GM21723 (cell line): ENCODE data around the gene UQCRC1.

ENCODE experiments used
- ATAC-seq: cut with Tn5 transposase; IDR thresholded peaks from one replicate; pipeline ENCODE4 v1.9.1; 2021; ENCODE audit warnings: mild to moderate bottlenecking, moderate library complexity; ENCODE audit not compliant: unreplicated experiment

Gene UQCRC1

GRCh38 chr3:48599077-48599501, 10.4 kb downstream of the UQCRC1 start:
- ATAC-seq: no peak

DNA sequence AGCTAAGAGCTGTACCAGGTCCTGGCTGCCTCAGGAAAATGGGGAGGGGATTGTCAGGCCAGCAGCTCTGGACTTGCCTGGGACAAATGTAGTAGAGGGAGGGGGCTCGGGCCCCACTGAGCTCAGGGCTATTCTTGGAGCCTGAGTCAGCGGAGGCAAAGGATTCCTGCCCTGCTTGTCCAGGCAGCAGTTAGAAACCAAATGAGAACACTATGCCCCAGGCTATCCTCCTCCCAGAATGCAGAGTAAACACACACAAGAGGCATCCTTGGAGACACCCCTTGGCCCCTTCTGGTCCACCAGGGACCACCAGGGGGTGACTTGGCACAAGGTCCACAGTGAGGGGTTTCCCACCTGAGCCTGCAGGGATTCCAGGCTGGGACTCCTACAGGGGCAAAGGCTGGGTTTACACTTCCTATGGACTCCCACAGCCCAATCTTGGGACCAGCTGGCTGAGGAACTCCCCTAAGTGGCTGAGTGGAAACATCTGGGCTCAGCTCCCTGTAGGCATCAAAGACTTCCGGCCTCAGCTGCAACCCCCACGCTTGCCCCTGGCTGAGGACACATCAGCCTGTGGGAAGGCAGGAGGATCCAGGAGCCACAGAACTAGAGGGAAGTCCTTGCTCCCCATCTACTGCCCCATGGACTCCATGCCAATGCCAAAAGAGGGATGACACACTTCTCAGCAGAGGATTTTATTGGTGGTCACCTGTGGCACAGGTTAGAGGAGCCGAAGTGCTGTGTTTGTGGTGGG, 10.9 kb downstream of the UQCRC1 start:
- ATAC-seq: no peak

GRCh38 chr3:48597408-48597800, 12.0 kb downstream of the UQCRC1 start:
- no peak for ATAC-seq

DNA sequence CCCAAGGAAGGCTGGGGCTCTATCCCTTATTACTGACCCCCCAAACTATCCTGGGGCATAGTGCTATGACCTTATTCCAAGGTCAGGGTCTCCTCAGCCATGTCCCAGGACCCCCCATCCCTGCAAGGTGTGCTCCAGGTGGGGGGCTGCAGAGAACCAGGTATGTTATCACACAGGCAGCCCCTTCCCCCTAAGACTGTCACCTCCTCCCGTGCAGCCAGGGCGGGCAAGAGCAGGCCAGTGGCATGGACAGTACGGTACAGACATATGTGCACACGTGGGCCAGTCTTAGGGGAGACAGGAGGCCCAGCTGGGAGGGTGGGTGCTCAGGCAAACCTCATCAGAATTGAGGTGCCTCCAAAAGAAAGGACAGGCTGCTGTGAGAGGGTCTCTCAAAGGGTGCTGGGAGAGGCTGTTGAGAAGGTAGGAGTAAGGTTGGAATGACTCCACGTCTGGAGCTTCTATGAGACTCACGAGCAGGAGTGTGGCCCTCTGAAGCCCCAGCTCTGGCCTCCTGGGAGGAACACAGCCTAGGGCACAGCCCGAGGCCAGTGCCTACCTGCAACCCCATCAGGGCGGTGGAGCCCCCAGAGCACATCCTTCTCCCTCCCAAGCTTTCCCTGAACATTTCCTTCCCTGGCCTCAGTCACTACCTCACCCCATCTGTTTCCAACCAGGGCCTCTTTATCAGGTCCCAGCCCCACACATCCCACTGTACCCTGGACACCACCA, 12.6 kb downstream of the UQCRC1 start:
- no peak for ATAC-seq

DNA sequence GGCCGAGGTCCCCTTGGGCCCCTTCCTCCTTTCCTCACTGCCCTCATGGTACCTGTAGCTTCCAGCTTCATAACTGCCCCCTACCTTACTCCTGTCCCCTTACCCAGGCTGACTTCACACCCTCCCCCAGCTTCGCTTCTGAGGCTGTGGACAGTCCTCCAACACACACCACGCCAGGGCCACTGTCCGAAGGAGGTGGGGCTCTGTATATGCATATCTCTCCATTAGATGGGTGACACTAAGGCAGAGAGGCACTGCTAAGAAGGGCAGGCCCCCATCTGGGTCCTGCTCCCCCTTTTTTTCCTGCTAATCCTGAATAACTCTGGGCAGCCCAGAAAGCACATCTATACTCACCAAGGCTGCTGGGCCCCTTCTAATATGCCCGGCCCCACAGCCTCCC, 13.3 kb downstream of the UQCRC1 start:
- ATAC-seq: no peak

DNA sequence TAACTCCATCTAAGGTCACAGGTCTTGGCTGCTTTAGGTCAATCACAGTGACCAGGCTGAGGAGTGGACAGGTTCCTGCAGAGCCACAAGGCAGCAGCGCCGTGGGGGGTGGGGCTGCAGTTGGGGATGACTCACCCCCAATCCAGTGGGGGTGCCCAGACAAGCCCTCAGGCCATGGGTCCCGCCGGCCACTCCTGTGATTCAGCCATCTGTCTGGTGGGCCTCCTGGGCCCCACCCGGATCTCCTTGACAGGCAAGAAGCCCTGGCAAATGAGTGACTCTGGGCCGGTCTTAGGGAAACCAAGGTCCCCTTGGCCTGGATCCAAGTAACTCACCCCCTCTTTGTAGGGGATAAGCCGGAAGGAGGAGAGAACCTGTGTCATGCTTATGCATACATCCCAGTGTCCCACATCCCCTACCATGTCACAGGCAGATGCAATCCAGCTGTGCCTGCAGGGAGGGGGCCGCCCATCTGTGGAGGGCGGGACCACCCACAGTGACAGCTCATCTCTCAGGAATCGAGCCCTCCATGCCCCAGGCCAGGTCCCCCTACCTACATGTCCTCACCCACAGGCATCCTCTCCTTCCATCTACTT, 13.8 kb downstream of the UQCRC1 start:
- no peak for ATAC-seq

DNA sequence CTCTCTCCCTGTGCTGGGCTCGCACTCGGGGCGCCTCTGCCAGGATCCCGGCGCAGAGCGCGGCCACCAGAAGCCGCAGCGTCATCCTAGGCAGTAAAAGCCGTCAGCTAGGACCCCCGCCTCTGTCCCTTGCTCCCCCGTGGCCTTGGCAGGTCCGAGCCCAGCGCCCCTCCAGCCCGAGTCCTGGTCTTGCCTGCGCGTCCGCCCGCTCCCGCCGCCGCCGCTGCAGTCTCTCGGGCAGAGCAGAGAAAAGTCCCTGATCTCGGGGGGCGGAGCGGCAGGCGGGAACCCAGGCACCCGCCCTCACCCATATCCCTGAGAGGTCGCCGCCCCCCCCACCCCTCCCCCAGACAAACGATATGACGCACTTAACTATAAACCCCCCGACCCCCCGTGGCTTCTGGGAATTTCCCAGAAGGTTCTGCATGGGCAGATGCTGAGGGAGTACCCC, 14.3 kb downstream of the UQCRC1 start, which contains the start of gene COL7A1:
Gene COL7A1 (minus strand): TSS at position 255 of the 451 bp plus-strand sequence. CDS start 170 bp downstream, at position 85.
- ATAC-seq: no peak

DNA sequence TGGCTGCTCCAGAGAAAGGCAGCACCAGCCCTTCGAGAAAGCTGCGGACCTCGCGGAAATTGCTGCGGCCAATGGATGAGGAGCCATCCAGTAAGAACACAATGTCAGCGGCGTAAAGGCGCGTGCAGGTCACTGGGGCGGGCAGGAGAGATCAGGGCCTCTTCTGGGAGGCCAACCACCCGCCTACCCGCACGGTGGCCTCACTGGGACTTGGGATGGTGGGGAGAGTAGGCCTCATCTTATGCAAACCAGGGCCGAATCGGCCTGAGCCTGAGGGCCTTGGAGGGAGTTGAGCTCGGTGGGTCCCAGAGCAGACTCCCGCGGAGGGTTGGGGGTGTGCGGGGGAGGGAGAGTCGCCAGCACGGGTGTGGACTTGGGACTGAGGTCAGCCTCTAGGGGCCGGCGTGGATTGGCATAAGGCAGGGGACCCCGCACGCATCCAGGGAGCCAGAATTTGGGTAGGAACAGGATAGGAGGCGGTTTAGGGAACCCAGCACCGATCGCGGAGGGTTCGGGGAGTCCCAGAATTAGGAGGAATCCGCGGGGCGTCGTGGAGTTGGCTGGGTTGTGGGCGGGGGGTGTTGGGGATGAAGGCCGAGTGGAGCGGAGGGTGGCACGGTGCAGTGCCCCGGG, 14.9 kb downstream of the UQCRC1 start:
- no peak for ATAC-seq

- no peak for ATAC-seq
Observed at GRCh38 chr3:48593337-48593736, 16.1 kb downstream of the UQCRC1 start.

DNA sequence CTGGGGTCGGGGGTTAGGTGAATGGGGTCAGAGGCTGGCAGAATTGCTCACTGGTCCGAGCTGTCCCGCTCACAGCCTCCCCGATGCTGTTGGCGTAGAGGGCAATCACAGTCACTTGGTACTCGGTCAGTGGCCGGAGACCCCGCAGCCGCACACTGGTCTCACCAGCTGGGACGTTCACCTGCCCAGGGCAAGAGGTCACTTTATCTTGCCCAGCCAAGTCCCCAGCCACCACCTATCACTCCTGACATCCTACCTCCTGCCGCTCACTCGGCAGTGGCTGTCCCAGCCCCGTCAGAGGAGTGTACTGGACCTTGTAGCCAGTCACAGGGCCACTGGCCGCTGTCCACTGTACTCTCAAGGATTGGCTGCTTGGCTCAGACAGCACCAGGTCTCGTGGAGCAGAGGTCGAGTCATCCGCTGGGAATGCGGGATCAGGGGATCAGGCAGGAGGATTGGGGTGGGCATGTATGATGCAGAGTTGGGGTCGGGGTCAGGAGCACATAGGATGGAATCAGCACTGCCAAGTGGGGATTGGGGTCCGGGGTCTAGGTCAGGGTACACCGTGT, 16.8 kb downstream of the UQCRC1 start:
- ATAC-seq: no peak

- no peak for ATAC-seq
Observed at GRCh38 chr3:48591886-48592518, 17.4 kb downstream of the UQCRC1 start.

GRCh38 chr3:48591436-48591835, 18.0 kb downstream of the UQCRC1 start:
- ATAC-seq: no peak

- ATAC-seq: no peak
Observed at GRCh38 chr3:48588230-48588629, 21.2 kb downstream of the UQCRC1 start.

DNA sequence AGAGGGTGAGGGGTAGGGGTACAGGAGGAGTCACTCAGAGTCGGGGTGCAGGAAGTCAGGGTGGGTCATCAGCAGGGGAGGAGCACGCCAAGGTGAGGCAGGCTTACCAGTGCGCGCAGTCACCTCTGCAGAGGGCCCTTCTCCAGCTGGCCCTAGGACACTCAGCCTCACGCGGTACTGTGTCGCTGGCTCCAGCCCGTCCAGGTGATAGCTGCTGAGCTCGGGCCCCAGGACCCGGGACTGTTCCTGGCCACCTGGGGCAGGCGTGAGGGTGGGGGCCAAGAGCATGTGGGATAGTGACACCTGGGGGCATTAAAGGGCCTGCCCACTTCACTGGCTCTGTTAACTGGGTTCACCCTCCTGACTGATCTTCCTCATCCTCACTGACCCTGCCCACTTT, 21.8 kb downstream of the UQCRC1 start:
- no peak for ATAC-seq

DNA sequence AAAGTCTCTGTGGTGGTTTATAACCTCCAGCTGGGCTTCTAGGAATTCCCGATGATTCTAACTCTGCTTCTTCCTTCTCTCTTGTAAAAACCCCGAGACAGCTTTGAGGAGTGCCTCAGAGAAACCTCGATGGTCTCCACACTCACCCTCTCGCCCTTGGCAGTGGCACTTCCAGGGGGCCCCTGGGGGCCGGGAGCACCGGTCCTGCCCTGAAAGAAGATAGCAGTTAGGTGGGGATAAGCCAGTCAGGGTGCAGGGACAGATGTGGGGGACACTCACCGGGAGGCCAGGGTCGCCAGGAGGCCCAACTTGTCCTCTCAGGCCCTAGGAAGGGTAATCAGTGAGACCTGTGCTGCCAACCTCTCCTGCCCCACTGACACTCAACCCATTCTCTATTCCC, 24.0 kb downstream of the UQCRC1 start:
- no peak for ATAC-seq

DNA sequence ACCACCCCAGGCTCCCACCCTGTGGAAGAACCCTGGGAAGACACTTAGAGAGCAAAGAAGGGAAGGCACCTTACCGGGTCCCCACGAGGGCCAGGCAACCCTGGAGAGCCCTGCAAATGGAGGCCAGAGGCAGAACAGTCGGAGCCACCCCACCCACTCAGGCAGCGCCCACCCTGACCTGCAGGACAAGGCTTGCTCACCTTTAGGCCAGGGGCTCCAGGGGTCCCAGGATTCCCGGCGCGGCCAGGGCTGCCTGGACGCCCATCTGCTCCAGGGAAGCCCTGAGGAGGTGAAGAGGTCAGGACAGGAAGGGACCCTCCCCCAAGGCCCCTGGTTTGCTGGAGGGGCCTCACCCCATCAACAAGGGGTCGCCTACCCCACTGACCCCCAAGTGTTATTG, 24.6 kb downstream of the UQCRC1 start:
- ATAC-seq: no peak

- no peak for ATAC-seq
Observed at GRCh38 chr3:48581621-48582481, 27.6 kb downstream of the UQCRC1 start.

GRCh38 chr3:48576647-48577046, 32.8 kb downstream of the UQCRC1 start:
- no peak for ATAC-seq

GRCh38 chr3:48575366-48575765, 34.1 kb downstream of the UQCRC1 start:
- no peak for ATAC-seq
